HG03521 (cell line): ENCODE data around the gene CGNL1.

ENCODE experiments used
- ATAC-seq: cut with Tn5 transposase; IDR thresholded peaks from one replicate; pipeline ENCODE4 v1.9.1; 2021; ENCODE audit warnings: mild to moderate bottlenecking, moderate library complexity; ENCODE audit not compliant: unreplicated experiment

The CGNL1 gene

DNA sequence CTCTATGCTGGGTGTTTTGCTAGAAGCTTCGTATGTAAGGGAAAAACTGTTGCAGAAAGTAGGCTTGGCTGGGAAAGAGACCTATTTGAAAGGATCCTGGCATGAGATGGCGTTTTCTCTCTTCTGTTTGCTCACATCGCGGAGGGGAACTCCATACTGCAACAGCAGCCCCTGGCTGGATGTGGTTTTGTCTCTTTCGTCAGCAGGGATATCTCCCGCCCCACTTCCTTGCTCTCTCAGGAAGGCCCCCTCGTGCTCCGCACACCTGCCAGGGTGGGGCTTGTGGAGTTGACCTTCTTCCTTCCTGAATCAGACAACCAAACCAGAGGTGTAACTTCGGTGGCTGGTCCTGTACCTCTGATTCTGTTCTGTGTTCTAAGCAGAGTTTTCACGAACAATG lies 189.0 kb downstream of the CGNL1 start:
- no peak for ATAC-seq

DNA sequence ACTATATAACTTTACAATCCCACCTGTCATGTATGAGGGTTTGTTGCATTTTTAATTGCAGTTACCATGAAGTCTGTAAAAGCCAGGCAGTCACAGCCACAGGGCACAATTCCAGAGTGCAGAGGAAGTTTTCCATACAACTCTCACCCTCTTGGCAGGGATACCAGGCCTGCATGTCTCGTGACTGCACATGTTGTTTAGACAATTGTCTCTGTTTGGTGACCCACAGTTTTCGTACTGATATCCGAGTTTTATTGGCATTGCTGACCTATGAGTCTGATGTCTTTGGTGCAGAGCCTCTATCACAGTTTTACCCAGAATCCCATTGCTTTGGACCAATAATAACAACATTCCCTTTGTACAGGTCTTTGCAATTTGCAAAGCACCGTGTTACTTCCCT lies 190.5 kb downstream of the CGNL1 start:
- no peak for ATAC-seq

DNA sequence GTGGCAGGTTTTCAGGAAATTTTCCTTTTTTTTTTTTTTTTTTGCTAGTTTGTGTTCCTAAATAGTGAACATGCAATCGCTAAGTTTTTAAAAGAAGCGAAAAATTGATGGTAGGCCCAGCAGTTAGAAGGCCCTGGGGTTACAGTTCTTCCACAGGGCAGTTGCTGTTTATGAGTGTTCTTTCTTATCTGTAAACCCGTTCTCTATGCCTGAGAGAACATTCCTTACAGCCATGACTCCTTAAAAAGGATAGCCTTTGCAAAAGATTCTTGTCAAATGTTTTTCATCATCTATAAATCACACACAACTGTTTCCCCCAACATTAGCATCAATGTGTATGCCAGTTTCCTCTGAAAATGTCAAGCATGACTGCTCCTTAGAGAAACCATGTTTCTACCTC lies 191.6 kb downstream of the CGNL1 start:
- ATAC-seq, result no peak

DNA sequence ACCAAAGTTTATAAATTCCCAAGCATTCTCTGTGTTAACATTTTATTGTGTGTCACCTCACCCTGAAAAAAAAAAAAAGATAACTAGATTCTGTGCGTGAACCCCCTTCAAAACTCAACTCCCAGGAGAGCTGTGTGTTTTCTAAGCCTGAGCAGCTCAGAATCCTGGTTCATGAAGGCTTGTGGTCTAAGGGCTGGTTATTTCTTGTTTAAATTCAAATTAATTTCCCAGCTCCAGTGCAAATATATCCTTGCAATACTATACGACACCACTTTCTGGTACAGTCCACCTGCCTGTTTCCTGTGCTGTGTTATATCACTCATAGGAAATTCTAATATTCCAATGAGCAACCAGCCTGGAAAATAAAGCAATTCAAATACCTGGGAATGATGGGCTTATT lies 192.0 kb downstream of the CGNL1 start:
- ATAC-seq, result no peak

DNA sequence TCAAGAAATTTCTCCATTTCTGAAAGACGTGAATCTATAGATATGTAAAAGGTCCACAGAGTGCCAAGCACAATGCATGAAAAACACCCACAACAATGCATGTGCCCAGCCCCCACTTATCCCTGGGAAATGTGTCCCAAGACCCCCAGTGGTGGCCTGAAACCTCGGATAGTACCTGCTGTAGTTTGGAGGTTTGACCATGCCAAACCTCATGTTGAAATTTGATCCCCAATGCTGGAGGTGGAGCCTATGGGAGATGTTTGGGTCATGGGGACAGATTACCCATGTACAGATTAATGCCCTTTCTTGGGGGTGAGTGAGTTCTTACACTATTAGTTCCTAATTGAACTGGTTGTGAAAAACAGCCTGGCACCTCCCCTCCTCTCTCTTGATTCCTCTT lies 194.0 kb downstream of the CGNL1 start:
- ATAC-seq, result no peak

DNA sequence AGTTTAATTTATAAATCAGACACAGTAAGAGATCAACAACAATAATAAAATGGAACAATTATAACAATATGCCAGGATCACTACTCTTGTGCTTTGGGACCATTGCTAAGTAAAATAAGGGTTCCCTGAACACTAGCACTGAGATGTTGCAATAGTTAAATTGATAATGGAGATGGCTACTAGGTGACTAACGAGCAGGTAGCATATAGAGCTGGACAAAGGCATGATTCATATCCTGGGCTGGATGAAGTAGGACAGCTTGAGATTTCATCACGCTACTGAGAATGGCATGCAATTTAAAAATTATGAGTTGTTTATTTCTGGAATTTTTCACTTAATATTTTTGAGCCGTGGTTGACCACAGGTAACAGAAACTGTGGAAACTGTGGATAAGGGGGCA lies 194.7 kb downstream of the CGNL1 start:
- no peak for ATAC-seq

DNA sequence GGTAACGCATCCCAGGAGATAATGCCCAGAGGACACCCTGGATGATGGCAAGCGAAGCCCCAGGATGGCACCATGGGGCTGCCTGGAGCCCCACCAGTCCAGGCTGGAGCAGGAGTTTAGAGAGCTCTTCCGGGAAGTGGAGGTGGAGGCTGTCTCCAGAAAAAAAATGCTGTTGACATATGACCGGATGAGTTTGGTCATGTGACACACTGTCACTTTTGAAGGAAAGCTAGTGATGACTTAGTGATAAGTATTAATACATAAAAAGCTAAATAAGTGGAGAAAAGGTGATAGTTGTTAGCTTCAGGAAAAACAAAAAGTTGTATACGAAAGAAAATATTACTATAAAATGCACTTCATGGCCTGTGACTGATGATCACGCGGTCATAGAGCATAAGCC lies 195.4 kb downstream of the CGNL1 start:
- ATAC-seq, result no peak

DNA sequence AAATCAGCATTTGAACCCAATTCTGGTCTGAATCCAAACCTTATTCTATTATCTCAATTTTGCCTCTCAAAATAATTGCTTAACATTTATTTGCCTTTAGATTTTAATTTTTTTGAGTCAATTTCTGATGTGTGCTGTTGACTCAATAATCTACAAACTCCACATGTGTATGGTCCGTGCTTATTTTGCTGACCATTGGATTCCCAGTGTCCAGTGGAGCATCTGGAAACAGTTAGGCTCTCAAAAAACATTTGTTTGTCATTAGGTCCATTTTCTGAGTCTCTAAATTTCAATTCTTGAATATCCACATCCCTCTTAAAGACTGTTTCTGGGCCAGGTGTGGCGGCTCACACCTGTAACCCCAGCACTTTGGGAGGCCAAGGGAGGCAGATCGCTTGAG lies 196.2 kb downstream of the CGNL1 start:
- no peak for ATAC-seq

DNA sequence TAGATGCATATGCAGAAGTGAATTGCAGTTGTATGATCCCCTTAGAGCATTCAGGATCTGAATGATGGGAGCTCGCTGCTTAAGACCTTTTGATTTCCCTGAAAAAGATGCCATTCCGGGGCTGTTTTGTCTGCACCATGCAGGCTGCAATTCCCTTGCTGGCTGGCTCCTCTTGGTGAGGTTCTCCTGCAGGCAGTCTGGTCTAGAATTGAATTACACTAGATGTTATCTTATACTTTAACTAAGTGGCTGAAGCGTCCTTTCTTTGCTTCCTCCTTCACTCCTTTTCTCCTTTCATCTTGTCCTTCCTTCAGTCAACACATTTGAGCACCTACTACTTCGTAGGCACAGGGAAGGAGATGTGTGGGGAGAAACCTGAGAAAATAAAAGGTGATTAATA lies 196.8 kb downstream of the CGNL1 start:
- ATAC-seq, result no peak

DNA sequence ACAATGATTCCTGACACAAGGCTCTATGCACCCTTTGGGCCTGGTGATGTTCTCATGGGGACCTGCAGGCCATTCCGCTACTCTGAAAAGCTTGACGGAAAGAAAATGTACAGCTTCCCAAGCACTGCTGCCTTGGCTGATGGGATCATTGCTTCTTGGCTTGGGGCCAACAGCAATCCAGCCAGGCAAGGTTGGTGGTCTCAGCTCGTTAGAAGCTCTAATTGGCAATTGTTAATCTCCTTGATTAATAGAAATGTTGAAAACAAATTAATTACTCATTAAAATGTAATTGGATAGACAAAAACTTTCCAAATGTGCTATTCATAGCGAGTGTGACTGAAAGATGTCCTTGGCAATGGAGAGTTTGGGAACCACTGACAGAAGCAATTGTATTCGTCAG lies 199.1 kb downstream of the CGNL1 start:
- no peak for ATAC-seq

DNA sequence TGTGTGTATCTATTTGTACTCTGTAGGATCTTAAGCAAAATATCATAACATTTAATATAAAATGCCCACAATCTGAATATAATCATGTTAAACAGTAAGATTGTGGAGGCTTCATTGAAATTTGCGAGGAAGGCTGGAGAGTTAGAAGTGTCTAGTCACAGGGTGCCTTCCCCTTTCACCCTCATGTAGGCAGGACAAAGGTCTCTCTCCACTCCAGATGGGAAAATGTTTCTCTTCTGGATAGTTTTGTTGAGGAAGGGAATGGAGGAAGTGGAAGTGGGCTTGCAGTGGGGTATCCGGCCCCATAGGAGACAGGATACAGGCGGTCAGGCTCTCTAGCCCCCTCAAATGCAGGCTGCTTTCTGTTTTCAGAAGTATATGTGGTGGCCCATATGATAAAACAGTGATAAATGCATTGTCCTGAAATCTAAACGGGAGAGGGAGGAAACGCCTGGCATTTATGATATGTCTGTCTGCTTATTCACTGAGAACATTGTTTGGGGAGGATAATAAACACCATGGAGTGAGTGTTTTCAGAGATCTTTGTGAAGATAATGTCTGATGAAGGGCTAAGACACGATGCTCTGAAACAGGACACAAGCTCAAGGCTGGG lies 202.1 kb downstream of the CGNL1 start:
- ATAC-seq, result no peak

DNA sequence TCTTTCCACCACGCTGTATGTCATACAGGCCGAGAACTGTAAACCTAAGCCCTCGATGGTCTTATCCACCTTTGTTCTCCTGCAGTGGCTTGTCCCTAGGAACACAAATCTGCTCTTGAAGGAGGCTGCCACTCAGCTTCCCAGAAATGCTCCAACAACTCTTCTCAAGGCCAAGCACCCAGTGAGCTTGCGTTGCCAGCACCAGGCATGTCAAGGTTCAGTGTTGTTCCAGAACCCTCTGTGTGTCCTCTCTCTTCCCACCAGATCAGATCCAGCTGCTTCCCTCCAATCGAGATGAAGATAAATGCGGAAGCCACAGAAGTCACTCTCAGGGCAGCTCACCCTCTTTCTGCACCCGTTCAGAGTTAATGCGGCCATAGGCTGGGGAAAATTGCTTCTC lies 204.1 kb downstream of the CGNL1 start:
- ATAC-seq, result no peak

DNA sequence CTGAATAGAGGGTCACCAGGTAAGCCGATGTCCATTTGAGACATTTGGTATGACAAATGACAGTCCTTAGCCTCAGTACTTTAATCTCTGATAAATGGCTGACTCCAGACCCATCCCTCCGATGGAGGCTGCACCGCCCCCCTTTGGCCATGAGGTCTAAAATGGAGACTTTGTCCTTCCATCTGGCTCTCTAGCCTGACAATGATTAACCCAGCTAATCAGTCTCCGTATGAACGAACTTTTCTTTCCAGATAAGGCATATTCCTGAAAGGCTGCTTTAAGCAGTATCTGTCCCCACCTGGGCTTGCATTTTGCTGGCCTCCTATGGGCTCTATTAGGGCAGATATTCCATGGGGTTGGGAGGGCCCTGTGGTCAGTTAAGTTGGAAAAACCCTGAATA lies 204.6 kb downstream of the CGNL1 start:
- ATAC-seq, result no peak

DNA sequence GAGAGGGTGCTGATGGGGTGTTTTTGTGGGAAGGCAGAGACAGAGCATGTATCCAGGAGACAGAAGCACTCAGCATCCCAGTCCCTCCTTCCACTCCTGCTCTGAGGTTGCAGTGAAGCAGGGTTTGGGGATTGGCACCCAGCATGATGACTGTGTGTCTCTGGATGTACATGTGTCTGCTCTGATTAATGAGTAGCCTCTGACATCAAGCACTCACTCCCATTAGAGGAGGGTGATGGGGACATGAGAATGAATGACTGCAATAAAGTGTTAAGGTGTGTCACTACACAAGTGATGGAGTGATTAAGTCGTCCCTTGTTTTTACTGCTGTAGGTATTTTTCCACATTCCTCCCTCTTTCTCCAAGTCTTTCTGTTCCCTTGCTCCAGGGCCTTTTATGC lies 205.8 kb downstream of the CGNL1 start:
- no peak for ATAC-seq

DNA sequence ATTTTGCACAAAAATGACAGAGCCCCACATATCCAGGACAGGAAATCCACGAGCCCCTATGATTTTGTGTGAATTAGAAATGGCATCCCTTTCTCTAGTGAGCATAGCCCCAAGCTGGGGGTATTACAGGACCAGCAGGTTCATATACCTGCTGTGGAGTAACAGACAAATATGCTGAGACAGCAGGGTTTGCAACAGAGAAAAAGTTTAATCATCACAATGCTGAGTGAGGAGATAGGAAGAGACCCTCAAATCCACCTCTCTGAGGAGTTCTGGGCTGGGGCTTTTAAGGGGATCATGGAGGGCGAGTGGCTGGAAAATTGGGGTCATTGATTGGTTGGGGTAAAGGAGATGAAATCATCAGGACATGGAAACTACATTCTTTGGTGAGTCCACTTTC lies 207.0 kb downstream of the CGNL1 start:
- ATAC-seq, result no peak

DNA sequence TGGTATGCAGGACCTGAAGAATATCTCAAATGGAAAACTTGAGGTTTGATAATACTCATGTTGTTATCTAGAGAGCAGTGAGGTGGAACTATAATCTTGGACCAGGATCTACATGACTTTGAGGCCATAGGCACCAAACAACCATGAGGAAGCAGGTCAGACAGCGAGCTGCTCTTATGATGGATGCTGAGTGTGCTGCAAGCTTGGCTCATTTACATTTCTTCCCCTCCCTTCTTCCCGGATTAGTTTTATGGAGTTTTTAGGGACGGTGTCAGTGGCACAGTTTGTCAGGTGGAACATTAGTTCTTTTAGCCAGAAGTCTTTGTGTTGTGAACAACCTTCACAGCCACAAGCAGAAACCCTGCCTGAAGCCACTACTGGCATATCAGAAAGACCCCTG lies 207.4 kb downstream of the CGNL1 start:
- no peak for ATAC-seq

DNA sequence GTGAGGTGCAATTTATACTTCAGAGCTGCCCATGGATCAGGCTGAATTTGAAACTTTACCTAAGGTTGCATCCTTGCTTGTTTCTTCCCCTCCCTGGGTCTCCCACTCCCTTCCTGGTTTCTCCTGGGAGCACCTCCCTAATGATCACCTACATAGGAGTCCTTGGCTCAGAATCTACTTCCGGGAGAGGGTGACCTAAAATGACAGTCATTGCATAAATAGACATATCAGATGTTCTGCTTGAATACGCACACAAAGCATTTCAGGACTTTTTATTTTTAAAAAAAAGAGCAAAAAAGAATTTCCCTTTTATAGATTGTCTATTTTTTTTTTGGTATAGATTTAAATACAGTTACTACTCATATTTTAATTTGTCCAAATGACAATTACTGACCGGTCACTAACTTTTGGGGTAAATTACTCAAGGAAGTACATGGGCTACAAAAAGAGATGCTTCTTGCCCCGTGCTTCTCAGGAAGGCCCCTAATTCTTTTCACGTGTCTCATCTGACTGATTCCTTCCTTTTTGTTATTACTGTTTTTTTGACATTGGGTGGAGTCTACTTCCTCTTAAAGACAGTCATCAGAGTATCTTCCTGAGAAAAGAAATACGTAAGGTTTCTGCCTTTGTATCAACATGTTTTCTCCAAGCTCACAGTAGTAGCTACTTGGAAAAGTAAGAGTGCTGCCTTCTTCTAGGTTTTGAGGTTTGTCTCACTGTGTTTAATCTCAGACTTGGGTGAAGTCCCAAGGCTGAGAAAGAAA lies 210.5 kb downstream of the CGNL1 start:
- no peak for ATAC-seq

DNA sequence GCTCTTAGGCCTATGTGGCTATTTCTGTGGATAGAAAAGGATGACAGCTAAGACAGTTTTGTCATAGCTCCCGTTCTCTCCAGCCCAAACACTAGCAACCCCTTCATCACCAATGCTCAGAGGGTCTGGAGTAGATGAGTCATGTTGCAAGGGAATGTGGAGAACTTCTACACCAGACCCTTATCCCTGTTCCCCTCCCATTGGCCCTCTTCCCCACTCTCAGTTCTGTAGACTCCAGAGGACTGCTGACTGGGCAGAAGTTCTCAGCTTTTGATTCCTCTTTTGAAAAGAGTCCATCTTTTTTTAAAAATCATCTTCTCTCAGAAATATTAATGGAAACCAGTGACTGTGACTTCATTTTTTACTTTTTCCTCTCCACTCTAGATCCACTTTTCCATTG lies 213.0 kb downstream of the CGNL1 start:
- no peak for ATAC-seq

DNA sequence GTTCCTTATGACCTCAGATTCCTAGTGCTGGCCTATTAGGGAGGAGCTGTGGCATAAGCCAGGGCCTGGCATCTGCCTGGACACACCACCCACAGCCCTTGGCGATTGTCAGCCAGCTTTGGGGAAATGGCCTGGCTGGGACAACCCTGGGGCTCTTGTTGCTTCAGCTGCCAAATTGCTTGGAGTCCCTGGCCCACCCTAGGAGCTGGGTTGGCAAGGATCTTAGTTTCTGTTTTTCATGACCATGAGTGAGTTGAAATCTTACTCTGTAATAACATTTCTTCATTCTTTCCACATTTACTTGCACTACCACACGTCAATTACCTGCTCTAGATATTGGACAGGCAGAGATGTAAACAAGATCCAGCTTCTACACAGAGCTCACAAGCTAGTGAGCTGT lies 213.4 kb downstream of the CGNL1 start:
- ATAC-seq, result no peak

DNA sequence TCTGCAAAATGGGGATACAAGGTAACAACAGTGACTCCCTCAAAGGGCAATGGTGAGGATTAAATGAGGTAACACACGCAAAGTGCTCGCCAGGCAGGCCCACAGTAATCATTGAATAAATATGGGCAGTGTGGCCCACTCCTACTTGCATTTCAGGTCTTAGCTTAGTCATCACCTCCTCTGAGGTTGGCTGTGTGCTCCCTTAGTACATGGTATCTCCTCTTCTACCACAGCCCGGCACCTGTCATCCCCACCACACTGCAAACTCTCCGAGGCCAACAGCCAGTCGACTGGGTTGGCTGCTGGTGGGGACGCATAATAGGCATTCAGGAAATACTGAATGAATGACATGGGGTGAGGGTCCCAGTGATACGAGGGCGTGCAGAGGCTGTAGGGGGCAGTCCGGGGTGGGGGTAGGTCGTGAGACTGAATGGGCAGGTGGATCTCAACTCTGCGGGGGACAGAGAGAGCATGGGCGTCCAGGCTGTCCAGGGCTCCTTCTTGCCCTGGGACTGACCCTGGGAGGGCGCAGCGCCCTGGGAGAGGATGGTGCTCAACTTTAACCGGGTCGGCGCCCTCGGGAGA lies 215.0 kb downstream of the CGNL1 start:
- ATAC-seq, result no peak

DNA sequence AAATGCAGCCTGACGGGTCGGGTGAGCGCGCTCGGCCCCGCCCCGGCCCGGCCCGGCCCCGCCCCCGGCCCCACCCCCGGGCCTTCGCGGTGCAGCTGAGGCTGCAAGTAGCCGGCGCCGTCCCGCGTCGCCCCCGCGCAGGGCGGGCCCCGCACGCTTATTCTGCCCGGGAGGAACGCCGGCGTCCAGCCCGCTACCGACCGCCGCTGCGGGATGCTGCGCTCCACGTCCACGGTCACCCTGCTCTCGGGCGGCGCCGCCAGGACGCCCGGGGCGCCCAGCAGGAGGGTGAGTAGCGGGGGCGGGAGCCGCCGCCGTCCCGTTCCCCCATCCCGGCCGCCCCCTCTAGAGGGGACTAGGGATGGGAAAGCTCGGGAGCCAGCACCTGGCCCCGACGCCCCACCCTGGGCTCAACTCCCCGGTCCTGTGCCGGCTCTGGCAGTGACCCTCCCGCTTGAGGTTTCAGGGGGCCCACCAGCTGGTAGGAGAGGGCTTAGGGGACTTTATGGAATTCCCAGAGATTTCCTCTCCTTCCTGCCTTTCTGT lies 215.6 kb downstream of the CGNL1 start, which contains the start of gene MYZAP:
Gene MYZAP (plus strand): TSS at position 83 of the 546 bp plus-strand sequence. CDS start 131 bp downstream, at position 214.
- ATAC-seq, result no peak

DNA sequence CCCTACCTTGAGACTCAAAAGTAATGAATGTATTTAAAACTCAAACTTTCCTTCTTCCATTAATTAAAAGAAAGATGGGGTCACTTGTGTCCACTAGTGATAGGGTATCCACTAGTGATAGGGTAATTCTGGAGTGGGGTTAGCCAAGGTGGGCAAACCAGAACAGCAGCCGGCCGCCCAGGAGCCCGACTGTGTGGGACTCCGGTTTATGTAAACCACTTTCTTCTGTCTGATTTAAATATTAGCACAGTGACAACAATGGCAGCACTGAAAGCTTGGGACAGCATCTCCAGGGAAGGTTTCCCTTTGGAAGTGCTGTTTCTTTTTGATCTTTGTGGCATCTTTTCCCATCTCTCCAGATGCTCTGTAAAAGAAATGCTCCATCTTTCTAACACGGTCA lies 216.1 kb downstream of the CGNL1 start:
- no peak for ATAC-seq
